Endothelial cell of umbilical vein (primary cell): ENCODE measurements around the gene DNAJB11. TPM values are rescaled to one million over a fixed set of nuclear protein-coding genes. Genes with fewer than 3 reads are reported as not detected.

Source experiments
- BruUV-seq: library from RNA; stranded (reverse); fragments of 400-500 nt; replicated peaks from 2 replicates; lab custom pipeline; 2021; lab: Mats Ljungman, UMichigan
- CTCF ChIA-PET: fragments of 300-600, 350-600 bp; sonication (Branson Sonifier 250); formaldehyde crosslinking; loops from one replicate; lab custom pipeline; 2021; ENCODE audit warnings: antibody characterized with exemption, inconsistent platforms; lab: Charles Lee
- POLR2A ChIA-PET: fragments of 300-600, 350-600 bp; sonication (Branson Sonifier 250); formaldehyde crosslinking; loops from one replicate; lab custom pipeline; 2021; ENCODE audit warnings: antibody characterized with exemption, inconsistent platforms; lab: Charles Lee
- DNase-seq: peaks from one replicate; pipeline ENCODE4 v3.0.0-alpha.2; 2011; ENCODE audit warnings: low read depth, low spot score
- FAIRE-seq: peaks from 2 replicates; lab custom pipeline; 2011; peaks lifted over from hg19 to GRCh38; lab: Jason Lieb, UNC
- H2AFZ ChIP-seq: 2 replicates; pipeline ENCODE4 v1.6.0; 2012; ENCODE audit warnings: low read depth, low read length, control low read depth, inconsistent platforms
- H3K27ac ChIP-seq: 2 replicates; pipeline ENCODE4 v1.5.1; 2011; ENCODE audit warnings: low read depth, mild to moderate bottlenecking, control low read depth, low read length, moderate library complexity; ENCODE audit not compliant: insufficient read depth
- H3K27me3 ChIP-seq, 2 experiments: 2 replicates each; pipeline versions ENCODE4 v1.6.0 to v1.6.1; 2011; ENCODE audit warnings: low read length in 2 of 2, mixed read lengths in 1 of 2; ENCODE audit not compliant: control insufficient read depth in 2 of 2, insufficient read depth in 2 of 2
- H3K36me3 ChIP-seq, 2 experiments: 2 replicates in 1 of 2; 3 replicates in 1 of 2; pipeline ENCODE4 v1.5.1; 2011; ENCODE audit warnings: low read length in 2 of 2, mild to moderate bottlenecking in 1 of 2, moderate library complexity in 1 of 2; ENCODE audit not compliant: control insufficient read depth in 2 of 2, insufficient read depth in 2 of 2; ENCODE audit errors: extremely low read depth in 1 of 2
- H3K4me1 ChIP-seq: 3 replicates; pipeline ENCODE4 v1.5.1; 2011; ENCODE audit warnings: mild to moderate bottlenecking, low read length; ENCODE audit not compliant: control insufficient read depth, insufficient read depth; ENCODE audit errors: extremely low read depth
- H3K4me2 ChIP-seq: 2 replicates; pipeline ENCODE4 v1.6.1; 2011; ENCODE audit warnings: low read length, control low read depth, mixed read lengths; ENCODE audit not compliant: insufficient read depth
- H3K4me3 ChIP-seq, 3 experiments: fragments of 200-600 bp in 1 of 3; sonication (generic), shearing (Covaris generic) in 1 of 3; replicated peaks in 1 of 3; 2 replicates each; pipeline ENCODE4 v1.5.1; 2011 to 2016; ENCODE audit warnings: control low read depth in 3 of 3, low read length in 3 of 3, mild to moderate bottlenecking in 2 of 3, inconsistent platforms in 1 of 3, low read depth in 1 of 3, moderate library complexity in 1 of 3; ENCODE audit not compliant: insufficient read depth in 1 of 3
- H3K79me2 ChIP-seq: 2 replicates; pipeline ENCODE4 v1.6.0; 2012; ENCODE audit warnings: low read length, inconsistent platforms; ENCODE audit not compliant: control insufficient read depth, insufficient read depth
- H3K9ac ChIP-seq: replicated peaks from 2 replicates; pipeline ENCODE3; 2011; ENCODE audit warnings: low read length, control low read depth; ENCODE audit not compliant: insufficient read depth; ENCODE audit errors: extremely low read depth
- H3K9me1 ChIP-seq: replicated peaks from 3 replicates; pipeline ENCODE4 v1.6.0; 2011; ENCODE audit warnings: mild to moderate bottlenecking, low read length; ENCODE audit not compliant: control insufficient read depth, insufficient read depth; ENCODE audit errors: extremely low read depth
- H3K9me3 ChIP-seq: replicated peaks from 2 replicates; pipeline ENCODE4 v1.5.1; 2012; ENCODE audit warnings: low read length, inconsistent platforms; ENCODE audit not compliant: control insufficient read depth, insufficient read depth
- H4K20me1 ChIP-seq: replicated peaks from 2 replicates; pipeline ENCODE3; 2011; ENCODE audit warnings: mild to moderate bottlenecking, low read length; ENCODE audit not compliant: control insufficient read depth, insufficient read depth; ENCODE audit errors: extremely low read depth
- CTCF ChIP-seq, 2 donors: IDR thresholded peaks; 1 replicate in 1 of 2; 2 replicates in 1 of 2; pipeline ENCODE4 v1.5.1; 2011; ENCODE audit warnings: low read length in 2 of 2, mild to moderate bottlenecking in 2 of 2, moderate library complexity in 2 of 2, control low read depth in 1 of 2, inconsistent platforms in 1 of 2, low read depth in 1 of 2; ENCODE audit not compliant: insufficient read depth in 1 of 2; ENCODE audit errors: extremely low read depth in 1 of 2
- EZH2 ChIP-seq: IDR thresholded peaks from 2 replicates; pipeline ENCODE4 v1.6.1; 2012; ENCODE audit warnings: borderline replicate concordance, low read depth, mild to moderate bottlenecking, moderate library complexity, low read length, inconsistent platforms; ENCODE audit not compliant: severe bottlenecking
- FOS ChIP-seq: IDR thresholded peaks from 2 replicates; pipeline ENCODE4 v1.6.1; 2011; ENCODE audit warnings: mild to moderate bottlenecking, low read length, moderate library complexity, borderline replicate concordance; ENCODE audit not compliant: insufficient read depth
- GATA2 ChIP-seq: IDR thresholded peaks from 2 replicates; pipeline ENCODE4 v1.7.0; 2011; ENCODE audit warnings: low read depth, mild to moderate bottlenecking, moderate library complexity, mixed read lengths, low read length; ENCODE audit not compliant: insufficient read length, insufficient read depth
- JUN ChIP-seq: IDR thresholded peaks from 2 replicates; pipeline ENCODE4 v1.6.1; 2011; ENCODE audit warnings: borderline replicate concordance, low read depth; ENCODE audit not compliant: insufficient read length, insufficient read depth
- MAX ChIP-seq: IDR thresholded peaks from 2 replicates; pipeline ENCODE4 v1.6.1; 2011; ENCODE audit not compliant: insufficient read depth, insufficient read length
- MYC ChIP-seq: IDR thresholded peaks from one replicate; pipeline ENCODE4 v1.6.1; 2011; ENCODE audit warnings: mild to moderate bottlenecking, low read depth, low read length
- POLR2A ChIP-seq: IDR thresholded peaks from 2 replicates; pipeline ENCODE4 v1.6.1; 2012; ENCODE audit warnings: low read depth, mild to moderate bottlenecking, control low read depth, low read length
- POLR2AphosphoS5 ChIP-seq: IDR thresholded peaks from 2 replicates; pipeline ENCODE4 v1.6.1; 2012; ENCODE audit warnings: low read depth, mild to moderate bottlenecking, control low read depth, low read length, moderate library complexity; ENCODE audit not compliant: insufficient read depth
- dilution Hi-C: fragments of 300-500 bp; cut with MboI; formaldehyde crosslinking; loops from one replicate; pipeline ENCODE4 v1.15.0; 2019; ENCODE audit warnings: low sequenced_read_pairs; ENCODE audit not compliant: extremely low pct_ligation_motif_present
- intact Hi-C: fragments of 100-400 bp; cut with micrococcal nuclease; formaldehyde crosslinking; loops from one replicate; pipeline ENCODE4 v1.10.0; 2022
- polyA plus RNA-seq, 4 experiments: library from polyadenylated mRNA; depleted of rRNA in 3 of 4; stranded (reverse) in 3 of 4; unstranded in 1 of 4; fragments of >200 nt; gene quantifications; 2 replicates each; pipeline versions ENCODE4 v1.2.1 to v1.2.3, GENCODE V29; 2011 to 2012; ENCODE audit warnings: missing spikeins in 1 of 4
- total RNA-seq: library from RNA; stranded (reverse); gene quantifications from 2 replicates; pipeline ENCODE4 v1.2.3, GENCODE V29; 2021

The DNAJB11 gene
- total and polyA plus RNA-seq, 2 donors (not counting 3 experiments of a cell fraction or from before 2014, with no cell fraction given) = 39.5 to 87.6 TPM

DNA sequence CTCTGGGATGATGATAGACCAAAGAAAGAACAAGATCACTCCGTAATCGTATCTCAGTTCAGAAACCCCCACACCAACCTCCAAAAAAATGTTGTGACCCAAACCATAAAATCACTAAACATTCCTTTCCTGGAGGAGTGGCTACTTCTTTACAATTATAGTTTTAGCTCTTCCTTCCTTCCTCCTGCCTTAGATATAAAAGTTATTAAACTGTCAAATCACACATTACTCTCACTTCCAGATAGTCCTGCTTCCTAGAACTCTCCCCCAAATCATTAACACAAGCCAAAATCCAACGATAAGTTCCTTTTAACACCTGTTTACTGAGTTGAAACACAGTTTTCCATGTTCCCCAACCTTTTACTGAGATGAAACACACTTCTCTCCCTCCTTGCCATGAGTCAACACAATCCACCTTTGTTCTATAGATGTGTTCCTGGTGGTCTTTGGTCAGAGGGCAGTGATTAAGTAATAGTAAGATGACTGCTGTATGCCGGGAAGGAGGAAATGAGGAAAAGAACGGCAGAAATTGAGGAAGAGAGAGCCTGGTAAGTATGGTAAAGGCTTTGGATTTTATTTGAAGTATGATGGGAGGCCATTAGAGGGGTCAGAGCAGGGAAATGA lies 18.0 kb upstream of the DNAJB11 start:
- ChIA-PET POLR2A (no interaction called here), CTCF (interaction anchor here (2.7 kb wide), 1 partner anchor 12 kb away, joined by 19 read pairs; no protein-coding TSS in a partner anchor)
- Histone ChIP-seq H3K9ac (no peak overlapping the region), H4K20me1 (no peaks in the 10 kb centered on the region), H3K27me3 (no peaks in the 10 kb centered on the region), H3K36me3 (peaks cover 10 to 20% of the 10 kb centered on the region in 2 experiments), H2AFZ (no peak overlapping the region), H3K4me2 (no peak overlapping the region), H3K79me2 (peaks cover 2% of the 10 kb centered on the region), H3K4me1 (no peaks in the 10 kb centered on the region), H3K27ac (no peak overlapping the region), H3K9me3 (no peaks in the 10 kb centered on the region), H3K9me1 (no peaks in the 10 kb centered on the region), H3K4me3 (no peak overlapping the region)
- no peak for FAIRE-seq
- TF ChIP-seq EZH2 (no peak), POLR2A (no peak), JUN (no peak), CTCF (IDR thresholded peaks at IDR 0.05; ENCODE audit: extremely low read depth in 1 of 2, insufficient read depth in 1 of 2, low read depth in 1 of 2, low read length in 2 of 2) (no peak), MAX (no peak), MYC (no peak), FOS (no peak), GATA2 (no peak), POLR2AphosphoS5 (no peak)
- BruUV-seq = no TSS peak
- intact Hi-C loops = no loop called here
- dilution Hi-C loops = no loop called here
- DNase-seq = no peak
